ENCODE measurements around the gene CD22.

CD22 gene

GRCh38 chr19:35381318-35381717 is 52.3 kb downstream of the CD22 start:
- POLR2A ChIA-PET, result no interaction called here
- TF ChIP-seq CTCF (IDR thresholded peaks at IDR 0.05; ENCODE audit: insufficient read depth, low read length, missing control alignments), result no peak
- CTCF ChIA-PET, result no interaction called here
- H3K4me3 ChIP-seq (ENCODE audit: low read depth, low read length), result no peak overlapping the region
- DNase-seq (ENCODE audit: low read depth, low spot score), result no peak

DNA sequence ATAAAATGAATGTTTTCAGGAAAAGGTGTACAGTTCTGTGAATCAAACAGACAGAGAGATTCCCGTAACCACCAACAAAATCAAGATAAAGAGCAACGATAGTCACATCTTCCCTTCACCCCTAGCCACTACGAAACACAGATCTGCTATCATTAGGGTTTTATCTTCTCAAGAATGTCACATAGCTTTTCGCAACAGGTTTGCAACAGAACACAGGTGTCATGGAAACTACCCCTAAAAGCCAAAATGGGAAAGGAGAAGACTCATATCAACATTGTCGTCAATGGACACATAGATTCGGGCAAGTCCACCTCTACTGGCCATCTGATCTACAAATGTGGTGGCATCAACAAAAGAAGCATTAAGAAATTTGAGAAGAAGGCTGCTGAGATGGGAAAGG is 52.9 kb downstream of the CD22 start:
- ChIA-PET CTCF (no interaction called here), POLR2A (no interaction called here)
- H3K4me3 ChIP-seq (ENCODE audit: low read depth, low read length), result no peak overlapping the region
- no peak for DNase-seq (ENCODE audit: low read depth, low spot score)
- TF ChIP-seq CTCF (IDR thresholded peaks at IDR 0.05; ENCODE audit: insufficient read depth, low read length, missing control alignments), result no peak

DNA sequence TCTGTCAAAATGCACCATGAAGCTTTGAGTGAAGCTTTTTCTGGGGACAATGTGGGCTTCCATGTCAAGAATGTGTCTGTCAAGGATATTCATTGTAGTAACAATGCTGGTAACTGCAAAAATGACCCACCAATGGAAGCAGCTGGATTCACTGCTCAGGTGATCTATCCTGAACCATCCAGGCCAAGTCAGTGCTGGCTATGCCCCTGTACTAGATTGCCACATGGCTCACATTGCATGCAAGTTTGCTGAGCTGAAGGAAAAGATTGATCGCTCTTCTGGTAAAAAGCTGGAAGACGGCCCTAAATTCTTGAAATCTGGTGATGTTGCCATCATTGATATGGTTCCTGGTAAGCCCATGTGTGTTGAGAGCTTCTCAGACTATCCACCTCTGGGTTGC is 54.5 kb downstream of the CD22 start:
- POLR2A ChIA-PET, result no interaction called here
- DNase-seq (ENCODE audit: low read depth, low spot score), result no peak
- TF ChIP-seq CTCF (IDR thresholded peaks at IDR 0.05; ENCODE audit: insufficient read depth, low read length, missing control alignments), result no peak
- CTCF ChIA-PET, result no interaction called here
- H3K4me3 ChIP-seq (ENCODE audit: low read depth, low read length), result no peak overlapping the region

- ChIA-PET CTCF (no interaction called here), POLR2A (no interaction called here)
- no peak overlapping the region for H3K4me3 ChIP-seq (ENCODE audit: low read depth, low read length)
- DNase-seq (ENCODE audit: low read depth, low spot score), result no peak
- TF ChIP-seq CTCF (IDR thresholded peaks at IDR 0.05; ENCODE audit: insufficient read depth, low read length, missing control alignments), result no peak
Measured at GRCh38 chr19:35388277-35389054, 59.5 kb downstream of the CD22 start.

DNA sequence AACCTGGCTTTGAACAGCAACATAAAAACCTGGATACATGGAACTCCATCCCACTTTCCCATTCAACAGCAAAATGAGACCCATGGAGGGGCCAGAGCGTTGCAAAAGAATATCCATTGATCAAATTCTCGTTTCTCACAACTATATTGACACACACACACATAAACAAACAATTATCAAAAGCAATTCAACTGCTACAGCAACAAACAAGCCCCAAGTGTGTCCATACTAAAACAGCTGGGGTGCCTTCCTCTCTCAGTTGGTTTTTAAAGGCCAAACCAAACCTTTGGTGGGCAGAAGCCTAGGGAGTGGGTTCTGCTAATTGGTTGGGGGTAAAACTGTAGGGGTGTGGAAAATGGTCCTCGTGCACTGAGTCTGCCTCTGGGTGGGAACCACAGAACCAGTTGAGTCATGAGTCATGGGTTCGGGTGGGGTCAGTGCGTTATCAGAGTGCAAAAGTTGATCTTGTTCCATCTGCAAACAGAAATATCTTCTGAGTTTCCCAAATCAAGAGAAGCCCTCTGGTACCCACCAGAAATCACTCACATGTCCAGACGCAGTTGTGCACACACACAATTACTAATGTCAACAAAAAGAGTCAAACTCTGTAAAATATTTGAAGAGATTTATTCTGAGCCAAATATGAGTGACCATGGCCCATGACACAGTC is 60.3 kb downstream of the CD22 start:
- CTCF ChIA-PET, result no interaction called here
- no peak for TF ChIP-seq CTCF (IDR thresholded peaks at IDR 0.05; ENCODE audit: insufficient read depth, low read length, missing control alignments)
- POLR2A ChIA-PET, result no interaction called here
- no peak for DNase-seq (ENCODE audit: low read depth, low spot score)
- no peak overlapping the region for H3K4me3 ChIP-seq (ENCODE audit: low read depth, low read length)

DNA sequence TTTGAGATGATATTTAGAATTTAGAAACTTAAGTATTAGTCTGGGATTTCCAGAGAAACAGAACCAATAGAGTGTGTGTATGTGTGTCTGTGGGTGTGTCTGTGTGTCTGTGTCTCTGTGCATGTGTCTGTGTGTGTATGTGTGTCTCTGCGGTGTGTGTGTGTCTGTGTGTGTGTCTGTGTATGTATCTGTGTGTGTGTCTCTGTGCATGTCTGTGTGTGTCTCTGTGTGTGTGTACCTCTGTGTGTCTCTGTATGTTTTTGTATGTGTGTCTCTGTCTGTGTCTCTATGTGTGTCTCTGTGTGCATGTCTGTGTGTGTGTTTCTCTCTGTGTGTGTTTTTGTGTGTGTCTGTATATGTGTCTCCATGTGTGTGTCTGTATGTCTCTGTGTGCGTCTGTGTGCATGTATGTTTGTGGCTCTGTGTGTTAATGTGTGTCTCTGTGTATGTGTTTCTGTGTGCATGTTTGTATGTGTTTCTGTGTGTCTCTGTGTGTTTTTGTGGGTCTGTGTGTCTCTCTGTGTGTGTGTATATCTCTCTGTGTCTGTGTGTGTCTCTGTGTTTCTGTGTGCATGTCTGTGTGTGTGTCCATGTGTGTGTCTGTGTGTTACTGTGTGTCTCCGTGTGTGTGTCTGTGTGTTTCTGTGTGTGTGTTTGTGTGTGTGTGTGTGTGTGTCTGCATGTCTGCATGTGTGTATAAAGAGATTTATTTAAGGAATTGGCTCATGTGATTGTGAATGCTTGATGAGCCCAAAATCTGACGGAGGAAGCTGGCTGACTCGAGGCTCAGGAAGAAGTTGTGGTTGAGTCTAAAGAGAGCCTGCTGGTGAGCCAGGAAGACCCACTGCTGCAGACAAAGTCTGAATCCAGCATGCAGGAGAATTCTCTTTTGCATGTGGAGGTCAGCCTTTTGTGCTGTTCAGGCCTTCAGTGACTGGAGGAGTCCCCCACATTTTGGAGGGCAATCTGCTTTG is 64.0 kb downstream of the CD22 start:
- DNase-seq (ENCODE audit: low read depth, low spot score), result no peak
- no peak overlapping the region for H3K4me3 ChIP-seq (ENCODE audit: low read depth, low read length)
- ChIA-PET CTCF (no interaction called here), POLR2A (no interaction called here)
- TF ChIP-seq CTCF (IDR thresholded peaks at IDR 0.05; ENCODE audit: insufficient read depth, low read length, missing control alignments), result no peak

Measured in AG04449 (cell line).